Measurements from ENCODE around the gene CST1.
"Not testable (repeated sequence)": the region's sequence is repeated elsewhere in the genome, so short reads cannot be mapped to it uniquely, and the experiment has no call there.

Gene CST1

GRCh38 chr20:23782366-23782983 lies 31.7 kb upstream of the CST1 start:
- in situ Hi-C loops (cut with HindIII; ENCODE audit: low pct_ligation_motif_present, low sequenced_read_pairs) = no loop called here
- TF ChIP-seq CTCF (IDR thresholded peaks at IDR 0.05; ENCODE audit: low read depth, low read length, missing control alignments) = peak; percentile 86
- peak; percentile 39 for DNase-seq
- Histone ChIP-seq H3K27me3 (replicated peaks) (no peaks in the 10 kb centered on the region), H3K4me3 (ENCODE audit: low read depth, low read length) (no peak overlapping the region), H3K36me3 (replicated peaks) (no peaks in the 10 kb centered on the region), H3K27ac (no peak overlapping the region)

- H3K4me3 ChIP-seq (ENCODE audit: low read depth, low read length); H3K27ac ChIP-seq; H3K27me3 ChIP-seq (replicated peaks); in situ Hi-C loops (cut with HindIII; ENCODE audit: low pct_ligation_motif_present, low sequenced_read_pairs); H3K36me3 ChIP-seq (replicated peaks): not testable (repeated sequence)
- DNase-seq = peak; percentile 18
Measured at GRCh38 chr20:23778676-23779075, 27.9 kb upstream of the CST1 start.

GRCh38 chr20:23777380-23777779 lies 26.6 kb upstream of the CST1 start:
- H3K4me3 ChIP-seq (ENCODE audit: low read depth, low read length); H3K36me3 ChIP-seq (replicated peaks); H3K27me3 ChIP-seq (replicated peaks); in situ Hi-C loops (cut with HindIII; ENCODE audit: low pct_ligation_motif_present, low sequenced_read_pairs); DNase-seq; H3K27ac ChIP-seq: not testable (repeated sequence)

GRCh38 chr20:23776067-23776771 lies 25.5 kb upstream of the CST1 start:
- DNase-seq = no peak
- TF ChIP-seq CTCF (IDR thresholded peaks at IDR 0.05; ENCODE audit: low read depth, low read length, missing control alignments) = peak; percentile 40
- in situ Hi-C loops (cut with HindIII; ENCODE audit: low pct_ligation_motif_present, low sequenced_read_pairs) = no loop called here

GRCh38 chr20:23774081-23774480 lies 23.3 kb upstream of the CST1 start:
- TF ChIP-seq CTCF (IDR thresholded peaks at IDR 0.05; ENCODE audit: low read depth, low read length, missing control alignments) = no peak
- no peaks in the 10 kb centered on the region for H3K27me3 ChIP-seq (replicated peaks)
- in situ Hi-C loops (cut with HindIII; ENCODE audit: low pct_ligation_motif_present, low sequenced_read_pairs) = no loop called here
- no peaks in the 10 kb centered on the region for H3K36me3 ChIP-seq (replicated peaks)
- H3K4me3 ChIP-seq (ENCODE audit: low read depth, low read length) = no peak overlapping the region
- H3K27ac ChIP-seq = no peak overlapping the region
- DNase-seq = no peak

More at GRCh38 chr20:23776067-23776771, 25.5 kb upstream of the CST1 start:
- Histone ChIP-seq H3K27ac (no peak overlapping the region), H3K36me3 (replicated peaks) (no peaks in the 10 kb centered on the region), H3K4me3 (ENCODE audit: low read depth, low read length) (no peak overlapping the region), H3K27me3 (replicated peaks) (no peaks in the 10 kb centered on the region)

GRCh38 chr20:23773579-23773978 lies 22.8 kb upstream of the CST1 start:
- Histone ChIP-seq H3K4me3 (ENCODE audit: low read depth, low read length) (no peak overlapping the region), H3K27ac (no peak overlapping the region), H3K36me3 (replicated peaks) (no peaks in the 10 kb centered on the region), H3K27me3 (replicated peaks) (no peaks in the 10 kb centered on the region)
- DNase-seq = no peak
- in situ Hi-C loops (cut with HindIII; ENCODE audit: low pct_ligation_motif_present, low sequenced_read_pairs) = no loop called here
- TF ChIP-seq CTCF (IDR thresholded peaks at IDR 0.05; ENCODE audit: low read depth, low read length, missing control alignments) = no peak

- H3K27me3 ChIP-seq (replicated peaks) = no peaks in the 10 kb centered on the region
- no peaks in the 10 kb centered on the region for H3K36me3 ChIP-seq (replicated peaks)
- no peak for DNase-seq
- in situ Hi-C loops (cut with HindIII; ENCODE audit: low pct_ligation_motif_present, low sequenced_read_pairs) = no loop called here
- no peak overlapping the region for H3K4me3 ChIP-seq (ENCODE audit: low read depth, low read length)
- no peak overlapping the region for H3K27ac ChIP-seq
- TF ChIP-seq CTCF (IDR thresholded peaks at IDR 0.05; ENCODE audit: low read depth, low read length, missing control alignments) = no peak
Measured at GRCh38 chr20:23773127-23773526, 22.4 kb upstream of the CST1 start.

Data from brain microvascular endothelial cell (primary cell).